ENCODE data around the gene ARMC8.

GRCh38 chr3:138180375-138181029, 6.6 kb upstream of the ARMC8 start:
- TF ChIP-seq, protein P1, sequence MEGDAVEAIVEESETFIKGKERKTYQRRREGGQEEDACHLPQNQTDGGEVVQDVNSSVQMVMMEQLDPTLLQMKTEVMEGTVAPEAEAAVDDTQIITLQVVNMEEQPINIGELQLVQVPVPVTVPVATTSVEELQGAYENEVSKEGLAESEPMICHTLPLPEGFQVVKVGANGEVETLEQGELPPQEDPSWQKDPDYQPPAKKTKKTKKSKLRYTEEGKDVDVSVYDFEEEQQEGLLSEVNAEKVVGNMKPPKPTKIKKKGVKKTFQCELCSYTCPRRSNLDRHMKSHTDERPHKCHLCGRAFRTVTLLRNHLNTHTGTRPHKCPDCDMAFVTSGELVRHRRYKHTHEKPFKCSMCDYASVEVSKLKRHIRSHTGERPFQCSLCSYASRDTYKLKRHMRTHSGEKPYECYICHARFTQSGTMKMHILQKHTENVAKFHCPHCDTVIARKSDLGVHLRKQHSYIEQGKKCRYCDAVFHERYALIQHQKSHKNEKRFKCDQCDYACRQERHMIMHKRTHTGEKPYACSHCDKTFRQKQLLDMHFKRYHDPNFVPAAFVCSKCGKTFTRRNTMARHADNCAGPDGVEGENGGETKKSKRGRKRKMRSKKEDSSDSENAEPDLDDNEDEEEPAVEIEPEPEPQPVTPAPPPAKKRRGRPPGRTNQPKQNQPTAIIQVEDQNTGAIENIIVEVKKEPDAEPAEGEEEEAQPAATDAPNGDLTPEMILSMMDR (IDR thresholded peaks at IDR 0.05) = peak; percentile 44
- no peak for TF ChIP-seq EZH2 (IDR thresholded peaks at IDR 0.05; ENCODE audit: borderline replicate concordance, insufficient read depth, low read depth, low read length, poor library complexity, severe bottlenecking)

All from B cell (primary cell).